HG03520 (cell line): Measurements from ENCODE around the gene ENPP7.

Source experiments
- ATAC-seq: cut with Tn5 transposase; IDR thresholded peaks from one replicate; pipeline ENCODE4 v1.9.1; 2021; ENCODE audit warnings: mild to moderate bottlenecking, moderate library complexity; ENCODE audit not compliant: unreplicated experiment

Gene ENPP7

GRCh38 chr17:79789943-79790804 lies 59.4 kb downstream of the ENPP7 start:
- ATAC-seq: no peak

GRCh38 chr17:79790805-79791734 lies 60.3 kb downstream of the ENPP7 start:
- ATAC-seq: no peak

- no peak for ATAC-seq
Measured at GRCh38 chr17:79791735-79792161, 61.0 kb downstream of the ENPP7 start.
